ENCODE results near the gene PRSS33.

Gene PRSS33

DNA sequence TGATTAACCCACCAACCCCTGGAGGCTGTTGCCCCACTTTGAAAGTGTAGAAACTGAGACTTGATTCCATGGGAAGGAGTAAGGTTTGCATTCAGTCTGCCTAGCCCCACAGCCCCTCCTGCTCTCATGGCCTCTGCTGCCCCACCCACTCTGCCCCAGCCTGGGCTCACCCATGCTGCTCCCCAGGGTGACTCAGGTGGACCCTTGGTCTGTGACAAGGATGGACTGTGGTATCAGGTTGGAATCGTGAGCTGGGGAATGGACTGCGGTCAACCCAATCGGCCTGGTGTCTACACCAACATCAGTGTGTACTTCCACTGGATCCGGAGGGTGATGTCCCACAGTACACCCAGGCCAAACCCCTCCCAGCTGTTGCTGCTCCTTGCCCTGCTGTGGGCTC is 17.4 kb upstream of the PRSS33 start:
- no peaks in the 10 kb centered on the region for H3K9me2 ChIP-seq (replicated peaks; ENCODE audit: low read depth, low read length)
- no peaks in the 10 kb centered on the region for H3K27me3 ChIP-seq (ENCODE audit: insufficient read depth, low read length, poor library complexity, severe bottlenecking)
- no peak overlapping the region for H3K4me3 ChIP-seq (ENCODE audit: low read length, poor library complexity, severe bottlenecking)
- TF ChIP-seq, protein P1, sequence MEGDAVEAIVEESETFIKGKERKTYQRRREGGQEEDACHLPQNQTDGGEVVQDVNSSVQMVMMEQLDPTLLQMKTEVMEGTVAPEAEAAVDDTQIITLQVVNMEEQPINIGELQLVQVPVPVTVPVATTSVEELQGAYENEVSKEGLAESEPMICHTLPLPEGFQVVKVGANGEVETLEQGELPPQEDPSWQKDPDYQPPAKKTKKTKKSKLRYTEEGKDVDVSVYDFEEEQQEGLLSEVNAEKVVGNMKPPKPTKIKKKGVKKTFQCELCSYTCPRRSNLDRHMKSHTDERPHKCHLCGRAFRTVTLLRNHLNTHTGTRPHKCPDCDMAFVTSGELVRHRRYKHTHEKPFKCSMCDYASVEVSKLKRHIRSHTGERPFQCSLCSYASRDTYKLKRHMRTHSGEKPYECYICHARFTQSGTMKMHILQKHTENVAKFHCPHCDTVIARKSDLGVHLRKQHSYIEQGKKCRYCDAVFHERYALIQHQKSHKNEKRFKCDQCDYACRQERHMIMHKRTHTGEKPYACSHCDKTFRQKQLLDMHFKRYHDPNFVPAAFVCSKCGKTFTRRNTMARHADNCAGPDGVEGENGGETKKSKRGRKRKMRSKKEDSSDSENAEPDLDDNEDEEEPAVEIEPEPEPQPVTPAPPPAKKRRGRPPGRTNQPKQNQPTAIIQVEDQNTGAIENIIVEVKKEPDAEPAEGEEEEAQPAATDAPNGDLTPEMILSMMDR (conservative IDR thresholded peaks at IDR 0.05; ENCODE audit: low read length) = no peak
- TF ChIP-seq EZH2phosphoT487 (IDR thresholded peaks at IDR 0.05; ENCODE audit: borderline replicate concordance) = no peak
- no peaks in the 10 kb centered on the region for H4K20me1 ChIP-seq (ENCODE audit: insufficient read depth, low read length, poor library complexity, severe bottlenecking)
- H3K79me2 ChIP-seq (ENCODE audit: insufficient read depth, low read length) = no peaks in the 10 kb centered on the region
- H3K9me3 ChIP-seq (ENCODE audit: insufficient read depth, low read depth, low read length) = no peaks in the 10 kb centered on the region; the same call in 1 of the 2 replicates
- no peak overlapping the region for H2AFZ ChIP-seq (ENCODE audit: low read length)
- no peaks in the 10 kb centered on the region for H3K36me3 ChIP-seq (ENCODE audit: insufficient read depth, low read length)
- H3K9ac ChIP-seq (ENCODE audit: low read depth, low read length, poor library complexity, severe bottlenecking) = no peak overlapping the region
- no peaks in the 10 kb centered on the region for H3F3A ChIP-seq (ENCODE audit: low read depth)
- H3K4me2 ChIP-seq (ENCODE audit: low read depth, low read length, poor library complexity, severe bottlenecking) = no peak overlapping the region
- H3K4me1 ChIP-seq (ENCODE audit: insufficient read depth, low read length, poor library complexity, severe bottlenecking) = no peaks in the 10 kb centered on the region

DNA sequence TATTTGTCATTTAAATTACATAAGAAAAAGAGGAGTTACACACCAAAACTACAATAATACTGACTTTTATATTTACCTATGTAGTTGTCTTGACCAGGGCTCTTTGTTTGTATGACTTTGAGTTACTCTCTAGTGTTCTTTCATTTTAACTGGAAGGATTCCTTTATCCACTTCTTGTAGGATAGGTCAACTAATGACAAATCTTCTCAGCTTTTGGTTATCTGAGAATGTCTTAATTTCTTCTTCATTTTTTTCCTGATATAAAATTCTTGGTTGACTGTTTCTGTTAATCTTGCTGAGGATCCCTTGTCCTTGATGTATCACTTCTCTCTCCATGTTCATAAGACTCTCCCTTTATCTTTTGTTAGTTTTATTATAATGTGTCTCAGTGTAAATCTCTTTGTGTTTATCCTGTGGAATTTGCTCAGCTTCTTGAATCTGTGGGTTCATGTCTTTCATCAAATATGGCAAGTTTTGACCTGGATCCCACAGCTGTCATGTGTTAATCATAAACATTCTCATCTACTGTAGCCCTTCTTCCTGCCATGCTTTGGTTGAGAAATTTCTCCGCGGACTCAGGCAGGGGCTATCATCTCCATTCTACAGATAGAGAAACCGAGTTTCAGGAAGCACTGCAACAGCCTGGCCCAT is 16.3 kb upstream of the PRSS33 start:
- H3K4me1 ChIP-seq (ENCODE audit: insufficient read depth, low read length, poor library complexity, severe bottlenecking) = no peaks in the 10 kb centered on the region
- no peaks in the 10 kb centered on the region for H3K79me2 ChIP-seq (ENCODE audit: insufficient read depth, low read length)
- TF ChIP-seq EZH2phosphoT487 (IDR thresholded peaks at IDR 0.05; ENCODE audit: borderline replicate concordance) = no peak
- TF ChIP-seq, protein P1 (conservative IDR thresholded peaks at IDR 0.05; ENCODE audit: low read length) = no peak
- H3F3A ChIP-seq (ENCODE audit: low read depth) = no peaks in the 10 kb centered on the region
- H3K4me2 ChIP-seq (ENCODE audit: low read depth, low read length, poor library complexity, severe bottlenecking) = no peak overlapping the region
- no peaks in the 10 kb centered on the region for H3K27me3 ChIP-seq (ENCODE audit: insufficient read depth, low read length, poor library complexity, severe bottlenecking)
- no peak overlapping the region for H3K9ac ChIP-seq (ENCODE audit: low read depth, low read length, poor library complexity, severe bottlenecking)
- H3K9me2 ChIP-seq (replicated peaks; ENCODE audit: low read depth, low read length) = no peaks in the 10 kb centered on the region
- H3K4me3 ChIP-seq (ENCODE audit: low read length, poor library complexity, severe bottlenecking) = no peak overlapping the region
- H3K9me3 ChIP-seq (ENCODE audit: insufficient read depth, low read depth, low read length) = no peaks in the 10 kb centered on the region; the same call in 1 of the 2 replicates
- no peaks in the 10 kb centered on the region for H4K20me1 ChIP-seq (ENCODE audit: insufficient read depth, low read length, poor library complexity, severe bottlenecking)
- H3K36me3 ChIP-seq (ENCODE audit: insufficient read depth, low read length) = no peaks in the 10 kb centered on the region
- no peak overlapping the region for H2AFZ ChIP-seq (ENCODE audit: low read length)

DNA sequence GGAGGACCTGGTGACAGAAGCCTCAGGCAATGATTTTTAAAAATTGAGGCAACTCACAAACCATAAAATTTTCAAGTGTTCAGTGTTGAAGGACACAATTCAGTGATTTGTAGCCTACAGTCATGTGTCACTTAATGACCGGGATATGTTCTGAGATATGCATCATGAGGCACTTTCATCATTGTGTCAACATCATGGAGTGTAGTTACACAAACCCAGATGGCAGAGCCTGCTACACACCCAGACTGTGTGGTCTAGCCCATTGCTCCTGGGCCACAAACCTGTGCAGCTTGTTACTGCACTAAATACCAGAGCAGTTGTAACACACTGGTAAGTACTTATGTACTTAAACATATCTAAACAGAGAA is 12.5 kb upstream of the PRSS33 start:
- Histone ChIP-seq H4K20me1 (ENCODE audit: insufficient read depth, low read length, poor library complexity, severe bottlenecking) (no peaks in the 10 kb centered on the region), H3K36me3 (ENCODE audit: insufficient read depth, low read length) (no peaks in the 10 kb centered on the region), H3K9me2 (replicated peaks; ENCODE audit: low read depth, low read length) (no peaks in the 10 kb centered on the region), H2AFZ (ENCODE audit: low read length) (no peak overlapping the region), H3F3A (ENCODE audit: low read depth) (no peaks in the 10 kb centered on the region), H3K79me2 (ENCODE audit: insufficient read depth, low read length) (no peaks in the 10 kb centered on the region), H3K4me3 (ENCODE audit: low read length, poor library complexity, severe bottlenecking) (no peak overlapping the region), H3K4me1 (ENCODE audit: insufficient read depth, low read length, poor library complexity, severe bottlenecking) (no peaks in the 10 kb centered on the region), H3K9ac (ENCODE audit: low read depth, low read length, poor library complexity, severe bottlenecking) (no peak overlapping the region), H3K27me3 (ENCODE audit: insufficient read depth, low read length, poor library complexity, severe bottlenecking) (no peaks in the 10 kb centered on the region), H3K4me2 (ENCODE audit: low read depth, low read length, poor library complexity, severe bottlenecking) (no peak overlapping the region), H3K9me3 (ENCODE audit: insufficient read depth, low read depth, low read length) (no peaks in the 10 kb centered on the region; the same call in 1 of the 2 replicates)
- TF ChIP-seq, protein P1 (conservative IDR thresholded peaks at IDR 0.05; ENCODE audit: low read length) = no peak
- TF ChIP-seq EZH2phosphoT487 (IDR thresholded peaks at IDR 0.05; ENCODE audit: borderline replicate concordance) = no peak

Data from Loucy (cell line).